A673 (cell line): ENCODE results near the gene FAM241A. TPM values are rescaled to one million over a fixed set of nuclear protein-coding genes. Genes with fewer than 3 reads are reported as not detected.

ENCODE experiments used
- BruUV-seq: library from RNA; stranded (reverse); fragments of 400-500 nt; replicated peaks from 2 replicates; lab custom pipeline; 2021; lab: Mats Ljungman, UMichigan
- CTCF ChIA-PET: fragments of 300-600 bp; sonication (Branson Sonifier 250); formaldehyde crosslinking; loops from one replicate; lab custom pipeline; 2022; ENCODE audit warnings: antibody characterized with exemption; lab: Charles Lee
- POLR2A ChIA-PET: fragments of 300-600 bp; sonication (Branson Sonifier 250); formaldehyde crosslinking; loops from one replicate; lab custom pipeline; 2022; ENCODE audit warnings: antibody characterized with exemption; ENCODE audit not compliant: low non-redundant PET; lab: Charles Lee
- DNase-seq: peaks from one replicate; pipeline ENCODE4 v3.0.0-alpha.2; 2015; ENCODE audit warnings: low spot score
- H3K27ac ChIP-seq: fragments of 200-600 bp; sonication (generic); 2 replicates; pipeline ENCODE4 v1.5.1; 2016; ENCODE audit warnings: mixed run types, low read depth, mild to moderate bottlenecking, mixed read lengths, antibody characterized with exemption, low read length; ENCODE audit not compliant: poor library complexity, severe bottlenecking
- H3K27me3 ChIP-seq: fragments of 200-600 bp; sonication (generic); replicated peaks from 2 replicates; pipeline ENCODE4 v1.6.1; 2017; ENCODE audit warnings: mixed run types, low read depth, mild to moderate bottlenecking, mixed read lengths, antibody characterized with exemption, low read length; ENCODE audit not compliant: insufficient read depth, poor library complexity
- H3K36me3 ChIP-seq: fragments of 200-600 bp; sonication (generic); 2 replicates; pipeline ENCODE4 v1.6.1; 2016; ENCODE audit warnings: mixed run types, mild to moderate bottlenecking, mixed read lengths, antibody characterized with exemption, low read length; ENCODE audit not compliant: insufficient read depth, poor library complexity, severe bottlenecking
- H3K4me1 ChIP-seq: fragments of 200-600 bp; sonication (generic); 2 replicates; pipeline ENCODE4 v1.6.1; 2017; ENCODE audit warnings: mixed run types, mild to moderate bottlenecking, mixed read lengths, antibody characterized with exemption, low read length; ENCODE audit not compliant: insufficient read depth, poor library complexity, severe bottlenecking
- H3K4me3 ChIP-seq: fragments of 200-600 bp; sonication (generic); 2 replicates; pipeline ENCODE4 v1.5.1; 2016; ENCODE audit warnings: low read depth, mixed run types, mild to moderate bottlenecking, mixed read lengths, low read length; ENCODE audit not compliant: poor library complexity, severe bottlenecking
- H3K9me3 ChIP-seq: fragments of 200-600 bp; sonication (generic); 2 replicates; pipeline ENCODE4 v1.6.1; 2016; ENCODE audit warnings: mixed run types, low read depth, mild to moderate bottlenecking, mixed read lengths, antibody characterized with exemption, low read length; ENCODE audit not compliant: poor library complexity, severe bottlenecking
- EZH2 ChIP-seq: fragments of 200-600 bp; sonication (generic); IDR thresholded peaks from 2 replicates; pipeline ENCODE4 v1.6.1; 2017; ENCODE audit warnings: borderline replicate concordance, low read depth, mild to moderate bottlenecking, mixed read lengths, antibody characterized with exemption, low read length; ENCODE audit not compliant: poor library complexity, severe bottlenecking
- intact Hi-C: fragments of 100-400 bp; cut with micrococcal nuclease; formaldehyde crosslinking; loops from one replicate; pipeline ENCODE4 v1.10.0; 2022; ENCODE audit not compliant: unreplicated experiment
- total RNA-seq: library from RNA; stranded (reverse); gene quantifications from 2 replicates; pipeline ENCODE4 v1.2.3, GENCODE V29; 2021
- TF ChIP-seq, protein P1 (sequence below): fragments of 300-800, 200-600 bp; sonication (generic); conservative IDR thresholded peaks from 2 replicates; pipeline ENCODE4 v1.5.1; 2017; ENCODE audit warnings: low read depth, mild to moderate bottlenecking, antibody characterized with exemption, low read length, moderate library complexity, mixed read lengths

Gene FAM241A
- total RNA-seq, 1 experiment from 2014 or later = 1.5 TPM

DNA sequence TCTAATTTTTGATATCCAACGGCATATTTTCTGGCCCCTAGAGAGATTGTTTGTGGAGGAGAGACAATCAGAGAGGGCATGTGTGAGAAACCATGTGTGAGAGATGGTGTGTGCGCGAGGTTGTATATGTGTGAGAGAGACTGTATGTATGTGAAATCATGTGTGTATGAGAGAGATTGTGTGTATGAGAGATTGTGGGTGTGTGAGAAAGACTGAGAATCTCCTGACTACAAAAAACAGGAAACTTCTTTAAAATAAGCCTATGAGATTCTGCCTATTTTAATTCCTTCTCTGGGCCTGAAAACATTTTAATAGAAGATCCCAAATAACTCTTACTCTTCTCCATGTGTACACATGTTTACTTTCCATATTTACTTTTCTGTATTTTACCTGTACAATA lies 1.5 kb upstream of the FAM241A start:
- no TSS peak for BruUV-seq
- Histone ChIP-seq H3K4me3 (no peak overlapping the region), H3K9me3 (no peaks in the 10 kb centered on the region), H3K27ac (no peak overlapping the region), H3K4me1 (peaks cover 21% of the 10 kb centered on the region), H3K36me3 (no peaks in the 10 kb centered on the region), H3K27me3 (no peaks in the 10 kb centered on the region)
- POLR2A ChIA-PET = no interaction called here
- no peak for DNase-seq
- intact Hi-C loops = no loop called here
- TF ChIP-seq, protein P1, sequence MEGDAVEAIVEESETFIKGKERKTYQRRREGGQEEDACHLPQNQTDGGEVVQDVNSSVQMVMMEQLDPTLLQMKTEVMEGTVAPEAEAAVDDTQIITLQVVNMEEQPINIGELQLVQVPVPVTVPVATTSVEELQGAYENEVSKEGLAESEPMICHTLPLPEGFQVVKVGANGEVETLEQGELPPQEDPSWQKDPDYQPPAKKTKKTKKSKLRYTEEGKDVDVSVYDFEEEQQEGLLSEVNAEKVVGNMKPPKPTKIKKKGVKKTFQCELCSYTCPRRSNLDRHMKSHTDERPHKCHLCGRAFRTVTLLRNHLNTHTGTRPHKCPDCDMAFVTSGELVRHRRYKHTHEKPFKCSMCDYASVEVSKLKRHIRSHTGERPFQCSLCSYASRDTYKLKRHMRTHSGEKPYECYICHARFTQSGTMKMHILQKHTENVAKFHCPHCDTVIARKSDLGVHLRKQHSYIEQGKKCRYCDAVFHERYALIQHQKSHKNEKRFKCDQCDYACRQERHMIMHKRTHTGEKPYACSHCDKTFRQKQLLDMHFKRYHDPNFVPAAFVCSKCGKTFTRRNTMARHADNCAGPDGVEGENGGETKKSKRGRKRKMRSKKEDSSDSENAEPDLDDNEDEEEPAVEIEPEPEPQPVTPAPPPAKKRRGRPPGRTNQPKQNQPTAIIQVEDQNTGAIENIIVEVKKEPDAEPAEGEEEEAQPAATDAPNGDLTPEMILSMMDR = no peak
- TF ChIP-seq EZH2 = no peak
- CTCF ChIA-PET = no interaction called here

DNA sequence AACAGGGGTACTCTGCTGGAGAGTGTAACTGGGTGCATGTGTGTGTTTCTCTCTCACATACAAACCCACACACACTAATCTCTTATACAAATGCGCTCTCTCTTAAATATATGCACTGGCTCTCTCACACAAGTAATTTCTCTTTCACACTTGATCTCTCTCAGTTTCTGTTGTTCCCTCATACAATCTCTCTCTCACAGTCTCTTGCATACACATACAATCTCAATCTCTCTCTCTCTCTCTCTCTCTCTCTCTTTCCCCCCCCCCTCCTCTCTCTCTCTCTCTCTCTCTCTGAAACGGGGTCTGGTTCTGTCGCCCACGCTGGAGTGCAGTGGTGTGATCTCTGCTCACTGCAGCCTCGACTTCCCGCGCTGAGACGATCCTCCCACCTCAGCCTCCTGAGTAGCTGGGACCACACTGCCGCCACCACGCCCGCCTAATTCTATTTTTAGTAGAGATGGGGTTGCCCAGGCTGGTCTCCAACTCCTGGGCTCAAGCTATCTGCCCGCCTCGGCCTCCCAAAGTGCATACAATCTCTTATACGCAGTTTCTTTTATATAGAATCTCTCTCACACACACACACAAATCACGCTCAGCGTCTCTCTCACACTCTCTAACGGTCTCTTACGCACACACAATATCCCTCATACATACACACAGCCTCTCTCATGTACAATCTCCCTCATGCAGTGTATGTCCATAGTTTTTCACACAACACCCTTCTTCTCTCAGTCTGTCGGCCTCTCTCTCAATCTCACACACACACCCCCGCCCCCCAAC lies 518 bp upstream of the FAM241A start:
- TF ChIP-seq EZH2 = no peak
- TF ChIP-seq, protein P1 = no peak
- H3K27me3 ChIP-seq = no peaks in the 10 kb centered on the region
- intact Hi-C loops = no loop called here
- H3K9me3 ChIP-seq = no peaks in the 10 kb centered on the region
- BruUV-seq = no TSS peak
- H3K36me3 ChIP-seq = no peaks in the 10 kb centered on the region
- no peak overlapping the region for H3K27ac ChIP-seq
- H3K4me3 ChIP-seq = peak overlapping the region; percentile 69
- no peak for DNase-seq
- CTCF ChIA-PET = no interaction called here
- H3K4me1 ChIP-seq = peaks cover 21% of the 10 kb centered on the region
- POLR2A ChIA-PET = no interaction called here

DNA sequence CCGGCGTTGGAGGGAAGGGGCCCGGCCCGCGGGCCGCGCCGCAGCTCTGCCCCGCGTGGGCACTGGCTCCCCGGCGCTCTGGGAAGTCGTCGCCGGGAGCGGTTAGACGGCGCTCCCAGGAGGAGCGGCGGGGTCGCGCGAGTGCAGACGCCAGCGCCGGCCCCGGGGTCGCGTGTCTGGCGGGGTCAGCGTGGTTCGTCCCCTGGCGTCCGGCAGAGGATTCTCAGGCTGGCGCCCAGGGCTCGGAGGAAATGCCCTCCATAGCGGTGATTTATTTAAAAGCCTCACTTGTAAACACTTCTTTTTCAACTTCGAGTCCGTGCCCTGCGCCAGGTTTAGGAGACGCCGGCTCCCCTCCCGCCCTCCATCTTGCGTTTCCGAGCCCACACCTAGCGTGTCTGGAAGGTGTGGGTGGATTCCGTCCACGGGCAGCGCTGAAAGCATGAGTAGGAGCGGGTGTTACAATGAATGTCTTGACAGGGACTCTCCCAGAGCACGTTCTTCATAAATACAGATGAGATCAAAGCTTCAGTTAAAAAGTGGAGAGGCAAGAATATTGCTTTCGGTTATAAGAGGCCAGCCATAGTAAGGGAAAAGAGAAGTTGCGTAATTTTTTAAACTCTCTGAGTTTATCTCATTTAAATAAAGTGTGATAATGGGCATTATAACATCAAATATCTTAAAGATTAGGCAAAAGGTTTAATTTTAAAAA lies 692 bp downstream of the FAM241A start:
- TF ChIP-seq, protein P1 = no peak
- TF ChIP-seq EZH2 = no peak
- H3K27ac ChIP-seq = peak overlapping the region; percentile 28
- H3K27me3 ChIP-seq = no peaks in the 10 kb centered on the region
- peaks cover 24% of the 10 kb centered on the region for H3K4me1 ChIP-seq
- H3K4me3 ChIP-seq = peak overlapping the region; percentile 69
- POLR2A ChIA-PET = no interaction called here
- CTCF ChIA-PET = no interaction called here
- peak; percentile 55 for DNase-seq
- no peaks in the 10 kb centered on the region for H3K36me3 ChIP-seq
- H3K9me3 ChIP-seq = no peaks in the 10 kb centered on the region
- no TSS peak for BruUV-seq
- intact Hi-C loops = no loop called here
